SK-N-SH (cell line): Measurements from ENCODE around the gene DNAJB8. TPM values are rescaled to one million over a fixed set of nuclear protein-coding genes. Genes with fewer than 3 reads are reported as not detected.

Experiments used
- CTCF ChIA-PET: fragments of 300-600, 350-600 bp; formaldehyde crosslinking; extraction: SDS; loops from one replicate; lab custom pipeline; 2021; lab: Yijun Ruan, JAX
- POLR2A ChIA-PET: fragments of 350-600 bp; sonication (Branson Sonifier 250); formaldehyde crosslinking; extraction: SDS; loops from one replicate; lab custom pipeline; 2020; ENCODE audit warnings: antibody characterized with exemption, inconsistent platforms; lab: Yijun Ruan, JAX
- DNase-seq: peaks from one replicate; pipeline ENCODE4 v3.0.0; 2012
- H2AFZ ChIP-seq: fragments of 200-600 bp; sonication (generic); 2 replicates; pipeline ENCODE4 v1.8.1; 2016; ENCODE audit warnings: antibody characterized with exemption, mild to moderate bottlenecking, low read depth
- H3F3A ChIP-seq: fragments of 200-600 bp; sonication (generic); replicated peaks from 2 replicates; pipeline ENCODE3; 2016; ENCODE audit warnings: antibody characterized with exemption, mild to moderate bottlenecking; ENCODE audit not compliant: insufficient read depth
- H3K27ac ChIP-seq, 2 experiments: fragments of 200-500 bp in 1 of 2; fragments of 200-600 bp in 1 of 2; sonication (Bioruptor generic) in 1 of 2; sonication (generic), shearing (Covaris generic) in 1 of 2; 2 replicates each; pipeline versions ENCODE4 v1.5.1 to v1.6.1; 2014 to 2016; ENCODE audit warnings: low read depth in 2 of 2, inconsistent platforms in 1 of 2, low read length in 1 of 2, mild to moderate bottlenecking in 1 of 2, mixed read lengths in 1 of 2
- H3K27me3 ChIP-seq: fragments of 200-600 bp; sonication (generic), shearing (Covaris generic); 2 replicates; pipeline ENCODE4 v1.6.1; 2016; ENCODE audit warnings: mixed run types; ENCODE audit not compliant: insufficient read depth
- H3K36me3 ChIP-seq, 2 experiments: fragments of 200-500 bp in 1 of 2; fragments of 200-600 bp in 1 of 2; sonication (Bioruptor generic) in 1 of 2; sonication (generic) in 1 of 2; replicated peaks in 1 of 2; 2 replicates each; pipeline versions ENCODE3 to v1.5.1; 2014 to 2016; ENCODE audit warnings: low read length in 1 of 2, mild to moderate bottlenecking in 1 of 2; ENCODE audit not compliant: insufficient read depth in 2 of 2, control insufficient read depth in 1 of 2
- H3K4me1 ChIP-seq, 2 experiments: fragments of 200-500 bp in 1 of 2; fragments of 200-600 bp in 1 of 2; sonication (Bioruptor generic) in 1 of 2; sonication (generic), shearing (Covaris generic) in 1 of 2; 2 replicates each; pipeline versions ENCODE4 v1.5.1 to v1.6.1; 2014 to 2016; ENCODE audit warnings: low read depth in 1 of 2, low read length in 1 of 2, mixed run types in 1 of 2; ENCODE audit not compliant: insufficient read depth in 2 of 2, control insufficient read depth in 1 of 2
- H3K4me2 ChIP-seq: fragments of 200-600 bp; sonication (generic), shearing (Covaris generic); 2 replicates; pipeline ENCODE4 v1.6.1; 2017; ENCODE audit warnings: mixed run types
- H3K4me3 ChIP-seq, 2 experiments: fragments of 200-500 bp in 1 of 2; fragments of 200-600 bp in 1 of 2; sonication (Bioruptor generic) in 1 of 2; sonication (generic), shearing (Covaris generic) in 1 of 2; 2 replicates each; pipeline versions ENCODE4 v1.5.1 to v1.8.1; 2014 to 2016; ENCODE audit warnings: low read depth in 2 of 2, inconsistent platforms in 1 of 2, low read length in 1 of 2, mild to moderate bottlenecking in 1 of 2, mixed read lengths in 1 of 2, moderate library complexity in 1 of 2
- H3K79me2 ChIP-seq: fragments of 200-600 bp; sonication (generic); 2 replicates; pipeline ENCODE4 v1.8.1; 2017; ENCODE audit warnings: mild to moderate bottlenecking; ENCODE audit not compliant: insufficient read depth
- H3K9ac ChIP-seq: fragments of 200-600 bp; sonication (generic); 2 replicates; pipeline ENCODE4 v1.6.1; 2017; ENCODE audit warnings: mixed run types
- H3K9me2 ChIP-seq: fragments of 200-600 bp; sonication (generic); 2 replicates; pipeline ENCODE4 v1.6.1; 2017; ENCODE audit warnings: mixed run types
- H3K9me3 ChIP-seq: fragments of 200-600 bp; sonication (generic); 2 replicates; pipeline ENCODE4 v1.6.1; 2017; ENCODE audit warnings: mixed run types, mild to moderate bottlenecking, moderate library complexity
- H4K20me1 ChIP-seq: fragments of 200-600 bp; sonication (generic); 2 replicates; pipeline ENCODE4 v1.6.1; 2017; ENCODE audit warnings: mild to moderate bottlenecking, mixed run types; ENCODE audit not compliant: insufficient read depth
- CHD2 ChIP-seq: fragments of 150-350 bp; IDR thresholded peaks from 2 replicates; pipeline ENCODE4 v1.6.1; 2018; ENCODE audit warnings: low read length; ENCODE audit not compliant: partially characterized antibody
- EP300 ChIP-seq, 2 experiments: IDR thresholded peaks; 2 replicates each; pipeline versions ENCODE4 v1.4.0 to v1.6.1; 2012; ENCODE audit warnings: borderline replicate concordance in 1 of 2, low read depth in 1 of 2, low read length in 1 of 2
- EZH2phosphoT487 ChIP-seq: fragments of 200-600 bp; sonication (generic); IDR thresholded peaks from 2 replicates; pipeline ENCODE4 v1.6.1; 2017; ENCODE audit warnings: low read depth, mixed run types, mild to moderate bottlenecking, antibody characterized with exemption, moderate library complexity, borderline replicate concordance
- FOSL2 ChIP-seq: IDR thresholded peaks from 2 replicates; pipeline ENCODE4 v1.4.0; 2012; ENCODE audit warnings: low read depth, mild to moderate bottlenecking, moderate library complexity, borderline replicate concordance
- FOXJ3 ChIP-seq: sonication (generic); formaldehyde crosslinking; IDR thresholded peaks from 2 replicates; pipeline ENCODE4 v1.5.1; 2020; ENCODE audit warnings: mild to moderate bottlenecking, missing genetic modification reagents
- FOXM1 ChIP-seq: IDR thresholded peaks from 2 replicates; pipeline ENCODE4 v1.4.0; 2012; ENCODE audit warnings: low read depth, mild to moderate bottlenecking
- GATA2 ChIP-seq: sonication (generic); formaldehyde crosslinking; IDR thresholded peaks from 2 replicates; pipeline ENCODE4 v1.5.0; 2020; ENCODE audit warnings: mild to moderate bottlenecking, missing genetic modification reagents
- MAX ChIP-seq: IDR thresholded peaks from 2 replicates; pipeline ENCODE4 v1.4.0; 2012; ENCODE audit warnings: low read depth
- MXI1 ChIP-seq: IDR thresholded peaks from 2 replicates; pipeline ENCODE4 v1.6.1; 2012; ENCODE audit warnings: mild to moderate bottlenecking, low read depth, low read length, improper control_type of control experiment
- RAD21 ChIP-seq: IDR thresholded peaks from 2 replicates; pipeline ENCODE4 v1.6.1; 2012; ENCODE audit warnings: mild to moderate bottlenecking, low read length
- REST ChIP-seq: IDR thresholded peaks from 2 replicates; pipeline ENCODE4 v1.6.1; 2012; ENCODE audit warnings: mild to moderate bottlenecking, low read depth, low read length, moderate library complexity
- SMC3 ChIP-seq: IDR thresholded peaks from 2 replicates; pipeline ENCODE4 v1.6.1; 2012; ENCODE audit warnings: low read depth, low read length, improper control_type of control experiment
- USF1 ChIP-seq: IDR thresholded peaks from 2 replicates; pipeline ENCODE4 v1.4.0; 2012; ENCODE audit warnings: low read depth, borderline replicate concordance
- USF2 ChIP-seq: fragments of 150-350 bp; IDR thresholded peaks from 2 replicates; pipeline ENCODE4 v1.6.1; 2017; ENCODE audit warnings: antibody characterized with exemption, low read length, low read depth, borderline replicate concordance
- WGBS: methylation state at CpG from one replicate; pipeline ENCODE4 v1.1.6; 2017; ENCODE audit warnings: low lambda C conversion rate; 5-methylcytosine and 5-hydroxymethylcytosine counted together
- polyA plus RNA-seq, 3 experiments: library from polyadenylated mRNA; depleted of rRNA; stranded (reverse); fragments of >200 nt; gene quantifications; 2 replicates each; pipeline ENCODE4 v1.2.3, GENCODE V29; 2012

Gene DNAJB8
- polyA plus RNA-seq, 1 of the 3 experiments (the other 2 are of a cell fraction), result not detected

- H3K79me2 ChIP-seq, result no peaks in the 10 kb centered on the region
- no peak overlapping the region for H3K4me3 ChIP-seq
- no peaks in the 10 kb centered on the region for H3K9me3 ChIP-seq
- H4K20me1 ChIP-seq, result no peaks in the 10 kb centered on the region
- no peaks in the 10 kb centered on the region for H3K9me2 ChIP-seq
- POLR2A ChIA-PET, result interaction anchor here (1.0 to 1.4 kb wide), 4 partner anchors 11 to 60 kb away, joined by 3 to 5 read pairs (median 4); no protein-coding TSS in a partner anchor
- H3K36me3 ChIP-seq, result no peaks in the 10 kb centered on the region
- peak; percentile 78 for DNase-seq
- H2AFZ ChIP-seq, result no peak overlapping the region
- peaks cover 7% of the 10 kb centered on the region for H3K27me3 ChIP-seq
- no peak overlapping the region for H3K4me2 ChIP-seq
- CTCF ChIA-PET, result no interaction called here
- H3K4me1 ChIP-seq, result peaks cover 0 to 85% of the 10 kb centered on the region in 2 experiments; a peak in 1 of 4 replicates
- WGBS, result 42% methylated on average over 12 of the region's 13 CpGs
- no peaks in the 10 kb centered on the region for H3F3A ChIP-seq
- no peak overlapping the region for H3K9ac ChIP-seq
- TF ChIP-seq MAX, result no peak
- no peak for TF ChIP-seq REST
- TF ChIP-seq FOSL2, result no peak
- peak in 1 of 2 experiments; percentile 55; a peak in 2 of 4 replicates for TF ChIP-seq EP300 (IDR thresholded peaks at IDR 0.05; ENCODE audit: borderline replicate concordance in 1 of 2, low read depth in 1 of 2, low read length in 1 of 2)
- TF ChIP-seq GATA2 (CRISPR knock-in tag), result peak; percentile 94
- no peak for TF ChIP-seq FOXM1
- peak; percentile 87 for TF ChIP-seq MXI1
- TF ChIP-seq FOXJ3, result peak; percentile 83
- no peak for TF ChIP-seq EZH2phosphoT487
- TF ChIP-seq USF2, result no peak
- peak; percentile 1; the same call in 1 of the 2 replicates for TF ChIP-seq SMC3
- peak; percentile 52 for TF ChIP-seq CHD2
- TF ChIP-seq RAD21, result peak; percentile 34
- no peak for TF ChIP-seq USF1
- peak overlapping the region in 1 of 2 experiments; percentile 100; a peak in 2 of 4 replicates for H3K27ac ChIP-seq
Measured at GRCh38 chr3:128470134-128470899, 3.6 kb upstream of the DNAJB8 start.
